Fibroblast of pulmonary artery (primary cell): ENCODE results near the gene NRROS.
"Not testable (repeated sequence)": the region's sequence is repeated elsewhere in the genome, so short reads cannot be mapped to it uniquely, and the experiment has no call there.

Experiments
- DNase-seq: peaks from one replicate; pipeline ENCODE4 v3.0.0-alpha.2; 2010; ENCODE audit warnings: low read depth
- H3K4me3 ChIP-seq: replicated peaks from 2 replicates; pipeline ENCODE4 v1.5.1; 2011; ENCODE audit warnings: low read depth, mild to moderate bottlenecking, control low read depth, low read length, moderate library complexity
- TF ChIP-seq, protein P1 (sequence below): IDR thresholded peaks from 2 replicates; pipeline ENCODE4 v1.5.1; 2011; ENCODE audit warnings: mild to moderate bottlenecking, control low read depth, low read length, inconsistent platforms; ENCODE audit errors: missing control alignments

Gene NRROS

DNA sequence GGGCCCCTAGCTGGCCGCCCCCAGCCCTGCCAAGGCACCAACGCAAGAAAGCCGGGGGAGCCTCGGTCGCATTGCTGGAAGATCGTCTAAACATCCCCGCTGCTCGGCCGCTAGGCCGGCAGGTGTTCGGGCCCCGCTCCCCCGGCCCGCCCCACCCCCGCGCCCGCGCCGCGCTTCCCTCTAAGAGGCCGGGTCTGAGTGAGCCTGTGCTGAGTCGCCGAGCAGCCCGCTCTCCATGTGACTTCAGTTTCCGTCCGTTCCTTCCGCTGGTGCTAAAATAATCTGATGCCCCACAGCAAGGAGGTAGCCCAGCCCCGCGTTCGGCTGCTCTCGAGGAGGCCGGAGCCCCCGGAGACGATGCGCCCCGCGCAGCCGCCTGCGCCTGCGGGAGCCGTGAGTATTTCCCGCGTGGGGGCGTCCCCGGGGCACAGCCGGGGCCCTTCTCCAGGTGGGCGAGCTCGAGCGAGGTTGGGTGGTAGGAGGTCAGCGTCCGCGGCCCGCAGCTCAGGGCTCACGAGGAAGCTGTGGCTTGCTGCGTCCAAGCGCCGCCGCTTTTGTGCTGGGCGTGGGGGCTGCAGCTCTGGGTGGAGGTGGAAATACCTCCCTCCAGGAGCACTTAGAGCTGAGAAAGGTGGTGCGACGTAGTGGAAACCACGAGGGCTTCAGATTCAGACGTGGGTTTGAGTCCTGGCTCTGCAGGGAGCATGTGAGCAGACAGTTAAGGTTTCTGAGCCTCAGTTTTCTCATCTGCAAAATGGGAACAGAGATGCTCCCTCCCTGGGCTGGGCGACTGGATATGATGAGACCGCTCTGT is at the start of gene NRROS:
Gene NRROS (plus strand): TSS at position 212 of the 814 bp plus-strand sequence. CDS start 14,846 bp downstream, outside the sequence.
- TF ChIP-seq, protein P1, sequence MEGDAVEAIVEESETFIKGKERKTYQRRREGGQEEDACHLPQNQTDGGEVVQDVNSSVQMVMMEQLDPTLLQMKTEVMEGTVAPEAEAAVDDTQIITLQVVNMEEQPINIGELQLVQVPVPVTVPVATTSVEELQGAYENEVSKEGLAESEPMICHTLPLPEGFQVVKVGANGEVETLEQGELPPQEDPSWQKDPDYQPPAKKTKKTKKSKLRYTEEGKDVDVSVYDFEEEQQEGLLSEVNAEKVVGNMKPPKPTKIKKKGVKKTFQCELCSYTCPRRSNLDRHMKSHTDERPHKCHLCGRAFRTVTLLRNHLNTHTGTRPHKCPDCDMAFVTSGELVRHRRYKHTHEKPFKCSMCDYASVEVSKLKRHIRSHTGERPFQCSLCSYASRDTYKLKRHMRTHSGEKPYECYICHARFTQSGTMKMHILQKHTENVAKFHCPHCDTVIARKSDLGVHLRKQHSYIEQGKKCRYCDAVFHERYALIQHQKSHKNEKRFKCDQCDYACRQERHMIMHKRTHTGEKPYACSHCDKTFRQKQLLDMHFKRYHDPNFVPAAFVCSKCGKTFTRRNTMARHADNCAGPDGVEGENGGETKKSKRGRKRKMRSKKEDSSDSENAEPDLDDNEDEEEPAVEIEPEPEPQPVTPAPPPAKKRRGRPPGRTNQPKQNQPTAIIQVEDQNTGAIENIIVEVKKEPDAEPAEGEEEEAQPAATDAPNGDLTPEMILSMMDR: no peak
- peak; percentile 60 for DNase-seq
- peak within 1 kb of the TSS; percentile 53 for H3K4me3 ChIP-seq

DNA sequence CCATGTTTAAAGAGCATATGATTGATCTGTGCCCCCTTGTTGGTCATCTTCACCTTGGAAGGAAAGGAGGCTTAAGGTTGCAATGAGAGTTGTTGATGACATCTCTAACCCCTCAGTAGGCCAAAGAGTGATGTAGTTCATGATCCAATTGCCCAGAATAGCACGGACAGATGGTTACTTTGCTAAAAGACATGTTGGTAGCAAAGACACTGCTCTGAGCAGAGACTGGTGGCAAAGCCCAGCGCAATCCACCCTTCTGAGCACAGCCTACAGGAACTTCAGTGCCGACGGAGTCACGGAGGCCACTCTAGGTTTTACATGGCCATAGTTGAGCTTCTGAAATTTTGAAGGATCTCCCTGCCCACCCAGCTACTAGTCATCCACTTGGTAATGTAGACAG is 49.2 kb upstream of the NRROS start:
- no peak for DNase-seq
- TF ChIP-seq, protein P1: no peak
- H3K4me3 ChIP-seq: no peak overlapping the region

DNA sequence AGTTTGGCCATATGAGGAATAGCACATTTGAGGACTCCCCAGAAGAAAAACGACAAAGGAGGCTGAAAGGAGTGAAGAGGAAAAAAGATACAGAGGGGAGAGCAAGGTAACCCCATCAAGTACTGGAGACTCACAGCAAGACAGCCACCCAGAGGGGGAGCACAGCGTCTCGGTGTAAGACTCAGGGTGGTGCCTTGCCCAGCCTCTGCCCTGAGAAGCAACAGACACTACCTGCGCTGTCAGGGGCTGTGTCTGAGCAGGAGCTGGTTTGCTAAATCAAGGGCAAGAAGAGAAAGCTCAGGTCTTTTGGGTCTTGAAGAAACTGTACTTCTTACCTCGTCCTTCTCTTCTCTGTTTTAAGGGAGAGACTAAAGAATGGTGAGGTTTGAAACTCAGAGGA is 43.1 kb upstream of the NRROS start:
- TF ChIP-seq, protein P1: no peak
- H3K4me3 ChIP-seq: no peak overlapping the region
- DNase-seq: no peak

DNA sequence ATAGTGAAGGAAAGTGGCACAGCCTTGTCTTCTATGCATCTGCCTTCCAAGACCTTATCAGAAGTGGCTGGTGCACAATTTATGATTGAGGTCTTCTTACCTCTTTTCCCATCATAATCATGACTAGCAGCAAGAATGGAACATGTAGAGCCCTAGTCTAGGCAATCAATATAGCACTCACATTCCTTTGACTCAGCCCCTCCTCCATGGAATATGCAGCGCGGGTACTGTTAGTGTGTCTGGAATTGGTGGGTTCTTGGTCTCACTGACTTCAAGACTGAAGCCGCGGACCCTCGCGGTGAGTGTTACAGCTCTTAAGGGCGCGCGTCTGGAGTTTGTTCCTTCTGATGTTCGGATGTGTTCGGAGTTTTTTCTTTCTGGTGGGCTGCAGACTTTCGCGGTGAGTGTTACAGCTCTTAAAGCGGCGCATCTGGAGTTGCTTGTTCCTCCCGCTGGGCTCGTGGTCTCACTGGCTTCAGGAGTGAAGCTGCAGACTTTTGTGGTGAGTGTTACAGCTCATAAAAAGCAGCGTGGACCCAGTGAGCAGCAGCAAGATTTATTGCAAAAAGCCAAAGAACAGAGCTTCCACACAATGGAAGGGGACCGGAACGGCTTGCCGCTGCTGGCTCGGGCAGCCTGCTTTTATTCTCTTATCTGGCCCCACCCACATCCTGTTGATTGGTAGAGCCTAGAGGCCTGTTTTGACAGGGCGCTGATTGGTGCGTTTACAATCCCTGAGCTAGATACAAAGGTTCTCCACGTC is 41.3 kb upstream of the NRROS start:
- not testable (repeated sequence) for DNase-seq, H3K4me3 ChIP-seq

DNA sequence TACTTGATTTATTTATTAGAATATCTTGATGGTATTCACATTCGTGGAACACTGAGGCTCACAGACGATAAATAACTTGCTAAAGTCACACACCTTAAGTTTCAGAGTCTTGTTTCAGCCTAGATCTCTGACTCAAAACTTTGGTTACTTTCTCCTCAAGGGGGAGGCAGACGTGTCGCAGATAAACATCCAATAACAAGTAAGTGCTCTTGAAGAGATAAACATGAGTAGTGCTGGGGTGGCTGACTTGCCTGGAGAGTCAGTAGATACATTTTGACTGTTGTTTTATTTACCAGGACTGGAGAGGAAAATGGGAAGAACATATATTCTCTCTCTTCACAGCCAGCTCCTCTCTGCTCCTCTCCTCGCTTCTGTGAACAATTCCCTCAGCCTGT is 39.8 kb upstream of the NRROS start:
- TF ChIP-seq, protein P1: no peak

DNA sequence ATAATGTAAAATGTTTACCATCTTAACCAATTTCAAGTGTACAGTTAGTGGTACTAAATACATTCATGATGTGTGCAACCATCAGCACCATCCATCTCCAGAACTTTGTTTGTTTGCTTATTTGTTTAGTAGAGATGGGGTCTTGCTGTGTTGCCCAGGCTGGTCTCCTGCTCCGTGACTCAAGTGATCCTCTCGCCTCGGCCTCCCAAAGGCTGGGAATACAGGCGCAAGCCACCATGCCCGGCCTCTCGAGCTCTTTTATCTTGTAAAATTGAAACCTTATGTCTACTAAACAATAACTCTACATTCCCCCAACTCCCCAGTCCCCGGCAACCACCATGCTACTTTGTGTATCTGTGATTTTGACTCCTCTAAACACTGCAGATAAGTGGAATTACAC is 39.1 kb upstream of the NRROS start:
- TF ChIP-seq, protein P1: no peak
- no peak for DNase-seq
- no peak overlapping the region for H3K4me3 ChIP-seq

More for the DNA sequence above, 39.8 kb upstream of the NRROS start:
- no peak overlapping the region for H3K4me3 ChIP-seq
- no peak for DNase-seq

DNA sequence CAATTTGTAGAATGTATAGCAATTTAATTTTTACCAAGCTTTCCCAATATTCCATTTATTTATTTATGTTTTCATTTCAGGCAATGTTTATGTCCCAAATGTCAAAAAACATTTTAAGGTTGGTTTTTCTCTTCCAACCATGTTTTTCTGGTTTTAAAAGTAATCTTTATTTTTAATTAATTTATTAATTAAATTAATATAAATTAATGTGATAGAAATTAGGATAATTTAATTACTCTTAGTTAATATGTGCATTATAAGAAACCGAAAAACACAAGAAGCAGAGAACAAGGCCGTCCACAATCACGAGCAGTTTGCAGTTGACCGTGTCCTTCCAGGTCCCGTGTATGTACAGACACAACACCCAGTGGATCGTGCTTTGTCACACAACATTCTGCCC is 36.8 kb upstream of the NRROS start:
- TF ChIP-seq, protein P1: no peak
- no peak overlapping the region for H3K4me3 ChIP-seq
- DNase-seq: no peak
